Measurements from ENCODE around the gene MOAP1. TPM values are rescaled to one million over a fixed set of nuclear protein-coding genes. Genes with fewer than 3 reads are reported as not detected.

Gene MOAP1
- total and polyA plus RNA-seq, 8 donors = 20.3 to 37.0 (median 33.3) TPM

DNA sequence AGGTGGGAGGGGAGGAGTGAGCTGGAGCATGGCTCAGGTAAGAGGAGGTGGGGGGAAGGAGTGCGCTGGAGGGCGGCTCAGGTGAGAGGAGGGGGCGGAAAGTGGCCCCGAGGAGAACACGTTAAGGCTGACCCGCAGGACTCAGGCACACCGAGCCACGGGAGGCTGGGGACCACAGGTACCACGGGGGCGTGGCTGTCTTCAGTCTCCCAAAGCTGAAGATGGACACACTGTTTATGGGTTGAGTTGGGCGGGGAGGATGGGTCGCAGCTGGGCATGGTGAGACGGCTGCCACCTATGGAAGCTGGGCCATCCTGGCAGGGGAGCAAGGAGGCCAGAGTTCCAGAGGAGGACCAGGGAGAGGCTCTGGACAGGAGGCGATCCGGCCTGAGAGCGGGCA, 45.8 kb upstream of the MOAP1 start:
- H3K27me3 ChIP-seq = peaks cover 0 to 19% of the 10 kb centered on the region in 2 donors
- H3K27ac ChIP-seq = no peak overlapping the region
- H3K4me3 ChIP-seq = no peak overlapping the region
- ATAC-seq (no peak), DNase-seq (peak in 1 of 4 donors; percentile 78)
- intact Hi-C loops (cut with DNase I) = no loop called here
- peaks cover 0 to 9% of the 10 kb centered on the region in 2 donors for H3K4me1 ChIP-seq
- peaks cover 0 to 39% of the 10 kb centered on the region in 2 donors for H3K36me3 ChIP-seq
- TF ChIP-seq, protein P1, sequence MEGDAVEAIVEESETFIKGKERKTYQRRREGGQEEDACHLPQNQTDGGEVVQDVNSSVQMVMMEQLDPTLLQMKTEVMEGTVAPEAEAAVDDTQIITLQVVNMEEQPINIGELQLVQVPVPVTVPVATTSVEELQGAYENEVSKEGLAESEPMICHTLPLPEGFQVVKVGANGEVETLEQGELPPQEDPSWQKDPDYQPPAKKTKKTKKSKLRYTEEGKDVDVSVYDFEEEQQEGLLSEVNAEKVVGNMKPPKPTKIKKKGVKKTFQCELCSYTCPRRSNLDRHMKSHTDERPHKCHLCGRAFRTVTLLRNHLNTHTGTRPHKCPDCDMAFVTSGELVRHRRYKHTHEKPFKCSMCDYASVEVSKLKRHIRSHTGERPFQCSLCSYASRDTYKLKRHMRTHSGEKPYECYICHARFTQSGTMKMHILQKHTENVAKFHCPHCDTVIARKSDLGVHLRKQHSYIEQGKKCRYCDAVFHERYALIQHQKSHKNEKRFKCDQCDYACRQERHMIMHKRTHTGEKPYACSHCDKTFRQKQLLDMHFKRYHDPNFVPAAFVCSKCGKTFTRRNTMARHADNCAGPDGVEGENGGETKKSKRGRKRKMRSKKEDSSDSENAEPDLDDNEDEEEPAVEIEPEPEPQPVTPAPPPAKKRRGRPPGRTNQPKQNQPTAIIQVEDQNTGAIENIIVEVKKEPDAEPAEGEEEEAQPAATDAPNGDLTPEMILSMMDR (IDR thresholded peaks at IDR 0.05) = no peak
- H3K9me3 ChIP-seq = no peaks in the 10 kb centered on the region

DNA sequence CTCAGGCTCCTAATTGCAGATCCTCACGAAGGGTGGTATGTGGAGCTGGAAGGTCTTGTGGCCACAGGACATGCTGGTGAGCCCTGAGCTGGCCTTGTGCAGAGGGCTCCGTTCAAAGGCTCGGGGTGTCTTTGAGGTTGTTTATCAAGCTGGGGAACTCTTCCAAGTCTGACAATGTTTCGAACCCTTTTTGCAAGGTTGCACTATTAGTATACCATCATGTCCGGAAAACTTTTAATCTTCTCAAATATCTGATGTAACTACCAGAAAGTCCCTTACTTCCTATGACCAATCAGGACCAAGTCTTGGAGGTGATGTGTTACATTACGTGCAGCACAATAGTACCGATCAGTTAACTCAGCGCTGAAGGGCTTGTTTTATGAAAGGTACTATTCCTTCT, 43.9 kb upstream of the MOAP1 start:
- TF ChIP-seq, protein P1 (IDR thresholded peaks at IDR 0.05) = no peak
- Histone ChIP-seq H3K36me3 (peaks cover 0 to 59% of the 10 kb centered on the region in 2 donors), H3K4me1 (peaks cover 0 to 9% of the 10 kb centered on the region in 2 donors), H3K9me3 (no peaks in the 10 kb centered on the region), H3K27ac (no peak overlapping the region), H3K27me3 (peaks cover 0 to 19% of the 10 kb centered on the region in 2 donors), H3K4me3 (no peak overlapping the region)
- no peak for ATAC-seq
- intact Hi-C loops (cut with DNase I) = no loop called here
- DNase-seq = no peak

DNA sequence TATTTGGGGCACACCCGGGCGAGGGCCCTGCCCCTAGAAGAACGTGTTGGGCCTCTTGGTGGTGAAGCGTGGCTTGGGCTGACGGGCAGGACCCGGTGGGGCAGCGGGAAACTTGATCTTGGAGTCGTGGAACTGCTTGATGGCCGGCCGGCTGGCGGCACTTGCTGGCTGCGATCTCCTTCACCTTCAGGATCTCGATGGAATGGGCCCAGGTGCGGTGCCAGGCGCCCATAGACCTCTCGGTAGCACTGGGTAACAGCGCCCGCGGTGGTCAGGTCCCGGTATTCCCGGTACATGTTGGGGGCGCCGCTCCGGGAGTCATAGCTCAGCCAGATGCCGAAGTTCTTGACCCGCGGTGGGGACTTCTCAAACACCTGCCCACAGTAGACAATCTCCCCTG, 38.9 kb upstream of the MOAP1 start:
- no peak for ATAC-seq
- intact Hi-C loops (cut with DNase I) = no loop called here

DNA sequence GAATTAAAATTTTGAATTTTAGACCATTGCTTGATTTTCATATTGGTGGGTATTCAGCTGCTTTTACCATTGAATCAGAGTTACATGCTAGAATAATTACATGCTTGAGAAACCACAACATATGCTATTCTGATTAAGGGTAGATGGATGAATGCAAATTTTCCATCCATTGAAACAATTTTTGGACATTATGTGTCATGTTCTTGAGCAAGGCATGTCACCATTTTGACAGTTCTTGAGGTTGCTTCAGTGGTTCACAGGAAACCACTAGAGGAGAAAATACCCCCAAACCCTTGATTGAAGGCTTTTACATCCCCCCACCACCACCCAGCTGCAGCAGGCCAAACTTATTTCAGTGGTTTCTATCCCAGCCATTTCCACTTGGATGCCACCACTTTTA, 35.8 kb upstream of the MOAP1 start:
- TF ChIP-seq, protein P1 (IDR thresholded peaks at IDR 0.05) = no peak
- H3K27me3 ChIP-seq = no peaks in the 10 kb centered on the region
- H3K4me1 ChIP-seq = no peaks in the 10 kb centered on the region
- intact Hi-C loops (cut with DNase I) = no loop called here
- no peak overlapping the region for H3K4me3 ChIP-seq
- H3K36me3 ChIP-seq = peaks cover 0 to 100% of the 10 kb centered on the region in 2 donors
- no peak overlapping the region for H3K27ac ChIP-seq
- H3K9me3 ChIP-seq = no peaks in the 10 kb centered on the region
- ATAC-seq (no peak), DNase-seq (no peak)

More for the DNA sequence above, 38.9 kb upstream of the MOAP1 start:
- DNase-seq = peak in 1 of 4 donors; percentile 81
- Histone ChIP-seq H3K9me3 (no peaks in the 10 kb centered on the region), H3K36me3 (peaks cover 0 to 98% of the 10 kb centered on the region in 2 donors), H3K4me1 (no peaks in the 10 kb centered on the region), H3K27ac (no peak overlapping the region), H3K4me3 (no peak overlapping the region), H3K27me3 (no peaks in the 10 kb centered on the region)
- TF ChIP-seq, protein P1 (IDR thresholded peaks at IDR 0.05) = no peak

DNA sequence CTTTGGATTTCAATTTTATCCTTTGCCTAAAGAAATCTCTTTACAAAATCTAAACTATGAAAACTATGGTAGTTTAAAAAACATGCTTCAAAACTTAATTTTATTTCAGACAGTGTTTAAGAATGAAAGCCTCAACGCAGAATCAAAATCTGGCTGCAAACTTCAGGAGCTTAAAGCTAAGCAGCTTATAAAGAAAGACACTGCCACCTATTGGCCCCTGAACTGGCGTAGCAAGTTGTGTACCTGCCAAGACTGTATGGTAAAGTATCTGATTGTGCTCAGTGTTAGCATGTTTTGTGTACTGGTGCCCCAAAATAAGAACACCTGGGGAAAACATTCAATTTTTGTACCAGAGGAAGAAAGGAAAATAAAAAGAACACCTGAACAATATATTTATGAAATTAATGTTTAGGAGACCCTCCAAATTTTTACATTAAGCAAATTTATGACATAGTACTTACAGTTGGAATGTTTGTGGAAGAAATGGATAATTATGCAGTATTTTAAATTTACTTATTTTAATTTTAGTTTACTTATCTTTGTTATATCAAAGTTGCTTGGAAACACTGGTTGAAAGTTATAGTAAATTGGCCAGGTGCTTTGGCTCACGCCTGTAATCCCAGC, 34.5 kb upstream of the MOAP1 start:
- no peaks in the 10 kb centered on the region for H3K9me3 ChIP-seq
- TF ChIP-seq, protein P1 (IDR thresholded peaks at IDR 0.05) = no peak
- no peaks in the 10 kb centered on the region for H3K4me1 ChIP-seq
- peaks cover 0 to 100% of the 10 kb centered on the region in 2 donors for H3K36me3 ChIP-seq
- H3K27me3 ChIP-seq = no peaks in the 10 kb centered on the region
- peak in 3 of 4 donors; percentile 15 to 62 (median 38) for DNase-seq
- intact Hi-C loops (cut with DNase I) = no loop called here
- peak; percentile 85 for ATAC-seq
- H3K27ac ChIP-seq = no peak overlapping the region
- H3K4me3 ChIP-seq = no peak overlapping the region

All from left lung (tissue), 10 donors.